K562 (cell line): ENCODE results near the gene EIF3K. TPM values are rescaled to one million over a fixed set of nuclear protein-coding genes. Genes with fewer than 3 reads are reported as not detected.

Experiments
- RERE ChIP-seq: sonication (generic); formaldehyde crosslinking; IDR thresholded peaks from 2 replicates; pipeline ENCODE4 v1.8.0; 2023; ENCODE audit warnings: missing genetic modification reagents, mild to moderate bottlenecking, borderline replicate concordance
- ZNF830 ChIP-seq: fragments of 250-450 bp; sonication (Bioruptor Pico); IDR thresholded peaks from 2 replicates; pipeline ENCODE4 v1.5.0; 2021; ENCODE audit warnings: mild to moderate bottlenecking
- polyA plus RNA-seq, 8 experiments: library from polyadenylated mRNA; depleted of rRNA in 4 of 8; stranded (reverse) in 5 of 8; unstranded in 3 of 8; fragments of >200 nt; fragmentation: Nextera tagmentation in 2 of 8; fragmentation: Illumina TruSeq in 1 of 8; extraction: Ambion mirVana in 2 of 8; extraction: Trizol in 1 of 8; gene quantifications; 2 replicates each; pipeline versions ENCODE4 v1.2.1 to v1.2.3, GENCODE V29; 2011 to 2014; ENCODE audit warnings: inconsistent platforms in 1 of 8, missing spikeins in 1 of 8
- total RNA-seq, 7 experiments: library from RNA; depleted of rRNA in 6 of 7; stranded (reverse); fragments of >200 nt in 6 of 7; fragmentation: Illumina TruSeq in 2 of 7; extraction: Trizol in 2 of 7; gene quantifications; 2 replicates each; pipeline versions ENCODE4 v1.2.1 to v1.2.3, GENCODE V29; 2011 to 2021; ENCODE audit warnings: low replicate concordance in 1 of 7

Gene EIF3K
- total and polyA plus RNA-seq, 9 of the 15 experiments (the other 6 are each of a cell fraction or from before 2014, with no cell fraction given): 387 to 1,827 (median 733) TPM

- TF ChIP-seq RERE (CRISPR knock-in tag) (no peak), ZNF830 (no peak)
Observed at GRCh38 chr19:38617283-38617763, 1.7 kb upstream of the EIF3K start (continued).
